Iris pigment epithelial cell (primary cell): ENCODE results near the gene MSH4.
"Not testable (repeated sequence)": the region's sequence is repeated elsewhere in the genome, so short reads cannot be mapped to it uniquely, and the experiment has no call there.

Experiments used
- DNase-seq: peaks from one replicate; pipeline ENCODE4 v3.0.0-alpha.2; 2011; ENCODE audit warnings: low read depth

Gene MSH4

GRCh38 chr1:75943037-75943436 is 146.4 kb downstream of the MSH4 start:
- DNase-seq: not testable (repeated sequence)

- DNase-seq: no peak
Measured at GRCh38 chr1:75950176-75950575, 153.5 kb downstream of the MSH4 start.

GRCh38 chr1:75952016-75952415 is 155.3 kb downstream of the MSH4 start:
- DNase-seq: no peak

GRCh38 chr1:75953461-75953860 is 156.8 kb downstream of the MSH4 start:
- no peak for DNase-seq

GRCh38 chr1:75954586-75954985 is 157.9 kb downstream of the MSH4 start:
- peak; percentile 50 for DNase-seq
